ENCODE measurements around the gene FOXE1.

Gene FOXE1

GRCh38 chr9:97866848-97867247 lies 13.8 kb downstream of the FOXE1 start:
- Histone ChIP-seq H3K4me2 (ENCODE audit: low read depth, low read length) (no peak overlapping the region), H3K4me3 (ENCODE audit: low read length) (no peak overlapping the region), H4K20me1 (ENCODE audit: insufficient read depth, low read length) (no peaks in the 10 kb centered on the region), H3K9ac (ENCODE audit: low read length) (no peak overlapping the region), H2AFZ (ENCODE audit: low read length) (no peak overlapping the region), H3F3A (ENCODE audit: insufficient read depth, low read length) (no peaks in the 10 kb centered on the region), H3K4me1 (ENCODE audit: low read length) (no peaks in the 10 kb centered on the region), H3K27me3 (replicated peaks; ENCODE audit: insufficient read depth, low read length) (no peaks in the 10 kb centered on the region), H3K27ac (ENCODE audit: low read length) (no peak overlapping the region), H3K79me2 (ENCODE audit: low read length) (no peaks in the 10 kb centered on the region), H3K9me2 (replicated peaks; ENCODE audit: insufficient read depth, low read length) (no peaks in the 10 kb centered on the region), H3K36me3 (replicated peaks; ENCODE audit: insufficient read depth, low read length) (no peaks in the 10 kb centered on the region), H3K9me3 (replicated peaks; ENCODE audit: insufficient read depth, low read length) (no peaks in the 10 kb centered on the region)
- DNase-seq: no peak
- TF ChIP-seq, protein P1, sequence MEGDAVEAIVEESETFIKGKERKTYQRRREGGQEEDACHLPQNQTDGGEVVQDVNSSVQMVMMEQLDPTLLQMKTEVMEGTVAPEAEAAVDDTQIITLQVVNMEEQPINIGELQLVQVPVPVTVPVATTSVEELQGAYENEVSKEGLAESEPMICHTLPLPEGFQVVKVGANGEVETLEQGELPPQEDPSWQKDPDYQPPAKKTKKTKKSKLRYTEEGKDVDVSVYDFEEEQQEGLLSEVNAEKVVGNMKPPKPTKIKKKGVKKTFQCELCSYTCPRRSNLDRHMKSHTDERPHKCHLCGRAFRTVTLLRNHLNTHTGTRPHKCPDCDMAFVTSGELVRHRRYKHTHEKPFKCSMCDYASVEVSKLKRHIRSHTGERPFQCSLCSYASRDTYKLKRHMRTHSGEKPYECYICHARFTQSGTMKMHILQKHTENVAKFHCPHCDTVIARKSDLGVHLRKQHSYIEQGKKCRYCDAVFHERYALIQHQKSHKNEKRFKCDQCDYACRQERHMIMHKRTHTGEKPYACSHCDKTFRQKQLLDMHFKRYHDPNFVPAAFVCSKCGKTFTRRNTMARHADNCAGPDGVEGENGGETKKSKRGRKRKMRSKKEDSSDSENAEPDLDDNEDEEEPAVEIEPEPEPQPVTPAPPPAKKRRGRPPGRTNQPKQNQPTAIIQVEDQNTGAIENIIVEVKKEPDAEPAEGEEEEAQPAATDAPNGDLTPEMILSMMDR (IDR thresholded peaks at IDR 0.05; ENCODE audit: low read length): no peak
- no peak for TF ChIP-seq EZH2 (optimal IDR thresholded peaks at IDR 0.05; ENCODE audit: low read depth, low read length)
- TF ChIP-seq EZH2phosphoT487 (IDR thresholded peaks at IDR 0.05; ENCODE audit: low read length): no peak

DNA sequence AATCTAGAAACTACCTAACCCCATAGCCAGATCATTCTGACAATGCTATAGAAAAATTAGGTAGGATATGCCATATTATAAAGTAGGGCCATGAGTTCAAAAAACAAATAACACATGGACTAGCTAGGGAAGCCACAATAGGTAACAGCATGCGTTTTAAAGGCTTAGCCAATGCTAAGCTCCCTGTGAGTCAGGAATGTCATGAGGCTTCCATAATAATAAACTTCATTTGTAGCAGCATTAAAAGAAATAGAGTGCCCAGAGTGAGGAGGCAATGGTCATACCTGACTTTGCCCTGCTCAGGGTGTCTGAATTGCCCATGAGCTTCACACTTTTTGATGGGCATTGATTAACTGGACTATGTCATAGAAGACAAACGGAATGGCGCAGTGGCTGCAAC lies 15.8 kb downstream of the FOXE1 start:
- Histone ChIP-seq H3K36me3 (replicated peaks; ENCODE audit: insufficient read depth, low read length) (no peaks in the 10 kb centered on the region), H3K79me2 (ENCODE audit: low read length) (no peaks in the 10 kb centered on the region), H4K20me1 (ENCODE audit: insufficient read depth, low read length) (no peaks in the 10 kb centered on the region), H3F3A (ENCODE audit: insufficient read depth, low read length) (no peaks in the 10 kb centered on the region), H3K9me3 (replicated peaks; ENCODE audit: insufficient read depth, low read length) (no peaks in the 10 kb centered on the region), H3K4me2 (ENCODE audit: low read depth, low read length) (no peak overlapping the region), H2AFZ (ENCODE audit: low read length) (no peak overlapping the region), H3K4me3 (ENCODE audit: low read length) (no peak overlapping the region), H3K27me3 (replicated peaks; ENCODE audit: insufficient read depth, low read length) (no peaks in the 10 kb centered on the region), H3K27ac (ENCODE audit: low read length) (no peak overlapping the region), H3K4me1 (ENCODE audit: low read length) (no peaks in the 10 kb centered on the region), H3K9me2 (replicated peaks; ENCODE audit: insufficient read depth, low read length) (no peaks in the 10 kb centered on the region), H3K9ac (ENCODE audit: low read length) (no peak overlapping the region)
- no peak for DNase-seq
- no peak for TF ChIP-seq EZH2phosphoT487 (IDR thresholded peaks at IDR 0.05; ENCODE audit: low read length)
- TF ChIP-seq EZH2 (optimal IDR thresholded peaks at IDR 0.05; ENCODE audit: low read depth, low read length): no peak
- TF ChIP-seq, protein P1 (IDR thresholded peaks at IDR 0.05; ENCODE audit: low read length): no peak

DNA sequence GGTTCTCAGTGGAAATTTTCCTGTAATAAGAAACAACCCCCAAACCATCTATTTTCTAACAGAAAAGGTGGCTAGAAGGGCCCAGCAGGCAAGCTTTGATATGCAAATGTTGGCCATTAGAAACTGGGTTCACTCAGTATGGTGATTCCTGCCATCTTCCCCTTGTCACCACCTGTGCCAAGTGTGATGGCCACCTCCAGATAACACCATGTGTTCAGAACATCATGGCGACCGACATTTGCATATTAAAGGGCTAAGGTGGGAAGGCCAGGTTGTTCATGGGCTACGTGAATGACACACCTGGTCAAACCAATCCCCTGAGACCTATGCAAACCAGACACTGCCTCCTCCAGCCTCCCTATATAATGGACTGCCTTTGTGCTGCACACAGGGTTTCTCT lies 20.4 kb downstream of the FOXE1 start:
- DNase-seq: no peak
- no peak overlapping the region for H3K4me2 ChIP-seq (ENCODE audit: low read depth, low read length)
- H2AFZ ChIP-seq (ENCODE audit: low read length): no peak overlapping the region

DNA sequence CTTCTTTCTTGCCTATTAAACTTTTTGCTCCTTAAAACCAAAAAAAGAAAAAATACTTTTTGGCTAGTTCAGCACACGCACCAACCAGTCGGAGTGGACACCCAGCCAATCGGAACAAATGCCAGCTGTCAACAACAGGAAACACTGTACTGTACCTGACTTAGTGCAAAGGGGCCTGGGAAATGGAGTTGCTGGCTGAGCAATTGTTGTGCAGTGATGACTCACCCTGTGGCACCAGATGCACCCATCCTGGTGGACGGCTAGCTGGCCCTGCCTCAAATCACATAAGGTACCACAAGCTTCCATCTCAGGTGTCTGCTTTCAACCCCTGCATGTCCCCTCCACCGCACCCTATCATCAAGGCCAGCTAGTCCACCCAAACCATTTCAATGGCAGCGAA lies 20.9 kb downstream of the FOXE1 start:
- Histone ChIP-seq H2AFZ (ENCODE audit: low read length) (no peak overlapping the region), H4K20me1 (ENCODE audit: insufficient read depth, low read length) (no peaks in the 10 kb centered on the region), H3K9me3 (replicated peaks; ENCODE audit: insufficient read depth, low read length) (no peaks in the 10 kb centered on the region), H3K4me2 (ENCODE audit: low read depth, low read length) (no peak overlapping the region), H3K27ac (ENCODE audit: low read length) (no peak overlapping the region), H3K4me1 (ENCODE audit: low read length) (no peaks in the 10 kb centered on the region), H3K27me3 (replicated peaks; ENCODE audit: insufficient read depth, low read length) (no peaks in the 10 kb centered on the region), H3K9ac (ENCODE audit: low read length) (no peak overlapping the region), H3K79me2 (ENCODE audit: low read length) (no peaks in the 10 kb centered on the region), H3F3A (ENCODE audit: insufficient read depth, low read length) (no peaks in the 10 kb centered on the region), H3K4me3 (ENCODE audit: low read length) (no peak overlapping the region), H3K9me2 (replicated peaks; ENCODE audit: insufficient read depth, low read length) (no peaks in the 10 kb centered on the region), H3K36me3 (replicated peaks; ENCODE audit: insufficient read depth, low read length) (no peaks in the 10 kb centered on the region)
- no peak for DNase-seq
- TF ChIP-seq EZH2phosphoT487 (IDR thresholded peaks at IDR 0.05; ENCODE audit: low read length): no peak
- TF ChIP-seq, protein P1 (IDR thresholded peaks at IDR 0.05; ENCODE audit: low read length): no peak
- no peak for TF ChIP-seq EZH2 (optimal IDR thresholded peaks at IDR 0.05; ENCODE audit: low read depth, low read length)

More for the DNA sequence above, 20.4 kb downstream of the FOXE1 start:
- Histone ChIP-seq H3K36me3 (replicated peaks; ENCODE audit: insufficient read depth, low read length) (no peaks in the 10 kb centered on the region), H3K79me2 (ENCODE audit: low read length) (no peaks in the 10 kb centered on the region), H3K27ac (ENCODE audit: low read length) (no peak overlapping the region), H4K20me1 (ENCODE audit: insufficient read depth, low read length) (no peaks in the 10 kb centered on the region), H3K4me3 (ENCODE audit: low read length) (no peak overlapping the region), H3F3A (ENCODE audit: insufficient read depth, low read length) (no peaks in the 10 kb centered on the region), H3K9ac (ENCODE audit: low read length) (no peak overlapping the region), H3K9me3 (replicated peaks; ENCODE audit: insufficient read depth, low read length) (no peaks in the 10 kb centered on the region), H3K27me3 (replicated peaks; ENCODE audit: insufficient read depth, low read length) (no peaks in the 10 kb centered on the region), H3K4me1 (ENCODE audit: low read length) (no peaks in the 10 kb centered on the region), H3K9me2 (replicated peaks; ENCODE audit: insufficient read depth, low read length) (no peaks in the 10 kb centered on the region)
- TF ChIP-seq EZH2 (optimal IDR thresholded peaks at IDR 0.05; ENCODE audit: low read depth, low read length): no peak

Measured in MM.1S (cell line).